Subcutaneous adipose tissue (tissue), 4 donors: ENCODE results near the gene RHOU. TPM values are rescaled to one million over a fixed set of nuclear protein-coding genes. Genes with fewer than 3 reads are reported as not detected.

ENCODE experiments used
- total RNA-seq, 4 donors: library from RNA; depleted of rRNA; stranded (reverse); fragments of >200 nt; gene quantifications; one replicate each; pipeline ENCODE4 v1.1.0, GENCODE V29; 2016
- TF ChIP-seq, protein P1 (sequence below): fragments of 450-650 bp; IDR thresholded peaks from one replicate; pipeline ENCODE4 v1.5.1; 2016; ENCODE audit warnings: low read depth, mild to moderate bottlenecking, control low read depth, antibody characterized with exemption, moderate library complexity

The RHOU gene
- total RNA-seq, 4 donors from 2014 or later, result 15.0 to 27.0 (median 20.3) TPM

DNA sequence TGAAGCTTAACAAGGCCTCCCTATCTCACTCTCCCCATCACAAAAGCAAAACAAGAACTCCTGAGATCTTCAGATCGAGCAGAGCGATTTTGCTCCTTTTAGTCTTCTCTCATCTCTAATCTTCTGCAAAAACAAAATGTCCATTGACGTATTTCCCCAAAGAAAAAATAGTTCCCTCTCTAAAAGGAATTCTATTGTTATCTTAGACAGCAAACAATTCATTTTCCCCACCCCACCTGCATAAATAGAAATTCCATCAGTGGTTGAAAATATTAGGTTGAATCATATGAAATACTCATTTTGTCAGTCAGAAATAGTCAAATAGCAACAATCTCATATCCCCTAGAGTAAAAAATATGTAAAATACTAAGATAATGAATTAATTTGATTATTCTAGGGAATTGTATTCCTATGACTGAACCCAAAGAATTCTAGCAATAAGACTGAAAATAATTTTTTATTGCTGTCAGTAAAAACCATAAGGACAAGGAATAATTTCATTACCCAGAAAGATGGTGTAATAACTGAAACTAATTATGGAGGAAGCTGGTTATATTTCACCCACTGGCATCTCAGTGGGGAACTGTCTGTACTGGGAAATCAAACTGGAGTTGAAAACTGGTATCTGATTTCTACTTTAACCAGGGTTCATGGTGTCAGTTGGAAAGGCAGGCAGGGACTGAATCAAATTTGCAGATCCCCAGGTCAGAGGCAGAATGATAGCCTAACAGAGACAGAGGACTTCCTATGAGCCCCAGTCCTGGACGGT is 51.3 kb downstream of the RHOU start:
- TF ChIP-seq, protein P1, sequence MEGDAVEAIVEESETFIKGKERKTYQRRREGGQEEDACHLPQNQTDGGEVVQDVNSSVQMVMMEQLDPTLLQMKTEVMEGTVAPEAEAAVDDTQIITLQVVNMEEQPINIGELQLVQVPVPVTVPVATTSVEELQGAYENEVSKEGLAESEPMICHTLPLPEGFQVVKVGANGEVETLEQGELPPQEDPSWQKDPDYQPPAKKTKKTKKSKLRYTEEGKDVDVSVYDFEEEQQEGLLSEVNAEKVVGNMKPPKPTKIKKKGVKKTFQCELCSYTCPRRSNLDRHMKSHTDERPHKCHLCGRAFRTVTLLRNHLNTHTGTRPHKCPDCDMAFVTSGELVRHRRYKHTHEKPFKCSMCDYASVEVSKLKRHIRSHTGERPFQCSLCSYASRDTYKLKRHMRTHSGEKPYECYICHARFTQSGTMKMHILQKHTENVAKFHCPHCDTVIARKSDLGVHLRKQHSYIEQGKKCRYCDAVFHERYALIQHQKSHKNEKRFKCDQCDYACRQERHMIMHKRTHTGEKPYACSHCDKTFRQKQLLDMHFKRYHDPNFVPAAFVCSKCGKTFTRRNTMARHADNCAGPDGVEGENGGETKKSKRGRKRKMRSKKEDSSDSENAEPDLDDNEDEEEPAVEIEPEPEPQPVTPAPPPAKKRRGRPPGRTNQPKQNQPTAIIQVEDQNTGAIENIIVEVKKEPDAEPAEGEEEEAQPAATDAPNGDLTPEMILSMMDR, result no peak

- TF ChIP-seq, protein P1, result no peak
These were observed 56.5 kb downstream of the RHOU start for GRCh38 chr1:228791791-228792190.

- TF ChIP-seq, protein P1, result no peak
These were observed 57.3 kb downstream of the RHOU start for GRCh38 chr1:228792601-228793000.

GRCh38 chr1:228793032-228793431 is 57.8 kb downstream of the RHOU start:
- TF ChIP-seq, protein P1, result no peak

DNA sequence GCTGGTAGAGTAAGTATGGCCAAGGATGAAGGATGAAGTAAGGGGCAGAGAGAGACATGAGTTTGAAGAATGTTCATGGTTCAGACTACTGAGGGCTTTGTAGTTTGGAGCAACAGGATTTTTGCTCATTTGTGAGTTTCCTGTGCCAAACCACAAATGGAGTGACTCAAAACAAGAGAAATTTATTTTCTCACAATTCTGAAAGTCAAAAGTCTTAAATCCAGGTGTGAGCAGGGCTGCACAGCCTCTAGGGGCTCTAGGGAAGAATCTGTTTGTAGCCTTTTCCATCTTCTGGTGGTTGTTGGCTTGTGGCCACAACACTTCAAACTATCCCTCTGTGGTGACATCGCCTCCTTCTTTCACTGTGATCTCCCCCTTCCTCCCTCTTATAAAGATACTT is 58.9 kb downstream of the RHOU start:
- TF ChIP-seq, protein P1, result no peak

- TF ChIP-seq, protein P1, result no peak
These were observed 59.5 kb downstream of the RHOU start for GRCh38 chr1:228794810-228795209.

DNA sequence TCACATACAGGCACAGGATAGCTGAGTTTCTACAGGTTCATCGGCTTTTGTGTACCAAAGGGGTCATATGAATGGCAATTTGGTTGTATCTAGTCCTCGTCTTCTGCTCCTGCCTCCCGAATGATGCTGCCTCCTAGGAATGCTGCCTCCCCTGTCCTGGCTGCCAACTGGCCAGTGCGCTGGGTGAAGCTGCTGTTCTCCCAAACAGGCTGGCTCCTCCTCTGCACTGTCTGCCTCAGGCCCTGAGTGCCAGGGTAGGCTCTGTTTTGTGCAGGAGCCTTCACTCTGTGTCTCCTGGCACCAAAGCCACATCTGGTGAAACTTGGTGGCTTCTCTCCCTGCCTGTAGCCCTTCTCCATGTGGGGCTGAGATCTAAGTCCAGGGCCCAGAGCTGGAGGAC is 60.3 kb downstream of the RHOU start:
- TF ChIP-seq, protein P1, result no peak

Other genes starting within 250 kb of the RHOU start
- gene RNF187, start 248.1 kb upstream of the RHOU start, total RNA-seq, result 10 to 100 TPM; 12.9 to 33.7 (median 24.7) TPM